Mammary epithelial cell (primary cell): Measurements from ENCODE around the gene OR51A7.

Experiments
- CTCF ChIP-seq, 2 donors: IDR thresholded peaks in 1 of 2; conservative IDR thresholded peaks in 1 of 2; 2 replicates each; pipeline ENCODE4 v1.5.1; 2011 to 2012; ENCODE audit warnings: inconsistent platforms in 2 of 2, low read length in 2 of 2, mild to moderate bottlenecking in 2 of 2, control low read depth in 1 of 2, low read depth in 1 of 2; ENCODE audit not compliant: insufficient read depth in 1 of 2; ENCODE audit errors: extremely low read depth in 1 of 2
- EZH2 ChIP-seq: IDR thresholded peaks from 2 replicates; pipeline ENCODE4 v1.6.1; 2012; ENCODE audit warnings: low read length, inconsistent platforms, borderline replicate concordance

- TF ChIP-seq CTCF (conservative IDR thresholded peaks at IDR 0.05 in 1 of 2, IDR thresholded peaks at IDR 0.05 in 1 of 2; ENCODE audit: extremely low read depth in 1 of 2, insufficient read depth in 1 of 2, low read depth in 1 of 2, low read length in 2 of 2) (no peak), EZH2 (no peak)
These were observed 33.2 kb downstream of the OR51A7 start for GRCh38 chr11:4936745-4937144.
